ENCODE results near the gene CACNA2D3.

- TF ChIP-seq SIN3A (IDR thresholded peaks at IDR 0.05; ENCODE audit: borderline replicate concordance, insufficient read depth, low read length), result no peak
- no peak for TF ChIP-seq POLR2AphosphoS5 (IDR thresholded peaks at IDR 0.05; ENCODE audit: low read depth, low read length)
- no peak for TF ChIP-seq TAF1 (IDR thresholded peaks at IDR 0.05; ENCODE audit: borderline replicate concordance, insufficient read depth, low read length)
- TF ChIP-seq, protein P1, sequence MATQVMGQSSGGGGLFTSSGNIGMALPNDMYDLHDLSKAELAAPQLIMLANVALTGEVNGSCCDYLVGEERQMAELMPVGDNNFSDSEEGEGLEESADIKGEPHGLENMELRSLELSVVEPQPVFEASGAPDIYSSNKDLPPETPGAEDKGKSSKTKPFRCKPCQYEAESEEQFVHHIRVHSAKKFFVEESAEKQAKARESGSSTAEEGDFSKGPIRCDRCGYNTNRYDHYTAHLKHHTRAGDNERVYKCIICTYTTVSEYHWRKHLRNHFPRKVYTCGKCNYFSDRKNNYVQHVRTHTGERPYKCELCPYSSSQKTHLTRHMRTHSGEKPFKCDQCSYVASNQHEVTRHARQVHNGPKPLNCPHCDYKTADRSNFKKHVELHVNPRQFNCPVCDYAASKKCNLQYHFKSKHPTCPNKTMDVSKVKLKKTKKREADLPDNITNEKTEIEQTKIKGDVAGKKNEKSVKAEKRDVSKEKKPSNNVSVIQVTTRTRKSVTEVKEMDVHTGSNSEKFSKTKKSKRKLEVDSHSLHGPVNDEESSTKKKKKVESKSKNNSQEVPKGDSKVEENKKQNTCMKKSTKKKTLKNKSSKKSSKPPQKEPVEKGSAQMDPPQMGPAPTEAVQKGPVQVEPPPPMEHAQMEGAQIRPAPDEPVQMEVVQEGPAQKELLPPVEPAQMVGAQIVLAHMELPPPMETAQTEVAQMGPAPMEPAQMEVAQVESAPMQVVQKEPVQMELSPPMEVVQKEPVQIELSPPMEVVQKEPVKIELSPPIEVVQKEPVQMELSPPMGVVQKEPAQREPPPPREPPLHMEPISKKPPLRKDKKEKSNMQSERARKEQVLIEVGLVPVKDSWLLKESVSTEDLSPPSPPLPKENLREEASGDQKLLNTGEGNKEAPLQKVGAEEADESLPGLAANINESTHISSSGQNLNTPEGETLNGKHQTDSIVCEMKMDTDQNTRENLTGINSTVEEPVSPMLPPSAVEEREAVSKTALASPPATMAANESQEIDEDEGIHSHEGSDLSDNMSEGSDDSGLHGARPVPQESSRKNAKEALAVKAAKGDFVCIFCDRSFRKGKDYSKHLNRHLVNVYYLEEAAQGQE (IDR thresholded peaks at IDR 0.05; ENCODE audit: insufficient read depth in 1 of 2, low read depth in 2 of 2, low read length in 2 of 2), result no peak
- no peak for TF ChIP-seq FOXP2 (optimal IDR thresholded peaks at IDR 0.05; ENCODE audit: borderline replicate concordance, extremely low read depth, extremely low read length, insufficient read depth)
Measured at GRCh38 chr3:54797111-54797510, 674.8 kb downstream of the CACNA2D3 start.
